DOHH2 (cell line): ENCODE measurements around the gene ALOX15B.

ENCODE experiments used
- EZH2phosphoT487 ChIP-seq: fragments of 200-600 bp; sonication (generic); IDR thresholded peaks from 2 replicates; pipeline ENCODE4 v1.6.1; 2017; ENCODE audit warnings: borderline replicate concordance, mild to moderate bottlenecking, antibody characterized with exemption, low read length, moderate library complexity, mixed read lengths
- TF ChIP-seq, protein P1 (sequence below): fragments of 200-600 bp; sonication (generic); IDR thresholded peaks from one replicate; pipeline ENCODE4 v1.5.1; 2014; ENCODE audit warnings: antibody characterized with exemption, mild to moderate bottlenecking, low read depth, low read length; ENCODE audit not compliant: poor library complexity, severe bottlenecking

DNA sequence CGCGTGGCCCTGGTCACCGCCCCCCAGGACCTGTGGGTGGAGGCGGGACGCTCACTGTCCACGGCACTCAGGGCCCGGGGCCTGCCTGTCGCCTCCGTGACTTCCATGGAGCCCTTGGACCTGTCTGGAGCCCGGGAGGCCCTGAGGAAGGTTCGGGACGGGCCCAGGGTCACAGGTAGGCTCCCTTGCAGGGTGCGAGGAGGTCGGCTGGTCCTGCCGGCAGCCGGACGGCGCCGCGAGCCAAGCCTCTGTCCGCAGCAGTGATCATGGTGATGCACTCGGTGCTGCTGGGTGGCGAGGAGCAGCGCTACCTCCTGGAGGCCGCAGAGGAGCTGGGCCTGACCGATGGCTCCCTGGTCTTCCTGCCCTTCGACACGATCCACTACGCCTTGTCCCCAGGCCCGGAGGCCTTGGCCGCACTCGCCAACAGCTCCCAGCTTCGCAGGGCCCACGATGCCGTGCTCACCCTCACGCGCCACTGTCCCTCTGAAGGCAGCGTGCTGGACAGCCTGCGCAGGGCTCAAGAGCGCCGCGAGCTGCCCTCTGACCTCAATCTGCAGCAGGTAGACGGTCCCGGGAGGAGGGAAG, 35.2 kb upstream of the ALOX15B start:
- TF ChIP-seq, protein P1, sequence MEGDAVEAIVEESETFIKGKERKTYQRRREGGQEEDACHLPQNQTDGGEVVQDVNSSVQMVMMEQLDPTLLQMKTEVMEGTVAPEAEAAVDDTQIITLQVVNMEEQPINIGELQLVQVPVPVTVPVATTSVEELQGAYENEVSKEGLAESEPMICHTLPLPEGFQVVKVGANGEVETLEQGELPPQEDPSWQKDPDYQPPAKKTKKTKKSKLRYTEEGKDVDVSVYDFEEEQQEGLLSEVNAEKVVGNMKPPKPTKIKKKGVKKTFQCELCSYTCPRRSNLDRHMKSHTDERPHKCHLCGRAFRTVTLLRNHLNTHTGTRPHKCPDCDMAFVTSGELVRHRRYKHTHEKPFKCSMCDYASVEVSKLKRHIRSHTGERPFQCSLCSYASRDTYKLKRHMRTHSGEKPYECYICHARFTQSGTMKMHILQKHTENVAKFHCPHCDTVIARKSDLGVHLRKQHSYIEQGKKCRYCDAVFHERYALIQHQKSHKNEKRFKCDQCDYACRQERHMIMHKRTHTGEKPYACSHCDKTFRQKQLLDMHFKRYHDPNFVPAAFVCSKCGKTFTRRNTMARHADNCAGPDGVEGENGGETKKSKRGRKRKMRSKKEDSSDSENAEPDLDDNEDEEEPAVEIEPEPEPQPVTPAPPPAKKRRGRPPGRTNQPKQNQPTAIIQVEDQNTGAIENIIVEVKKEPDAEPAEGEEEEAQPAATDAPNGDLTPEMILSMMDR = no peak
- TF ChIP-seq EZH2phosphoT487 = no peak
